ENCODE measurements around the gene CCDC68. TPM values are rescaled to one million over a fixed set of nuclear protein-coding genes. Genes with fewer than 3 reads are reported as not detected.

CCDC68 gene
- total RNA-seq, 1 experiment from 2014 or later, result 6.6 TPM

DNA sequence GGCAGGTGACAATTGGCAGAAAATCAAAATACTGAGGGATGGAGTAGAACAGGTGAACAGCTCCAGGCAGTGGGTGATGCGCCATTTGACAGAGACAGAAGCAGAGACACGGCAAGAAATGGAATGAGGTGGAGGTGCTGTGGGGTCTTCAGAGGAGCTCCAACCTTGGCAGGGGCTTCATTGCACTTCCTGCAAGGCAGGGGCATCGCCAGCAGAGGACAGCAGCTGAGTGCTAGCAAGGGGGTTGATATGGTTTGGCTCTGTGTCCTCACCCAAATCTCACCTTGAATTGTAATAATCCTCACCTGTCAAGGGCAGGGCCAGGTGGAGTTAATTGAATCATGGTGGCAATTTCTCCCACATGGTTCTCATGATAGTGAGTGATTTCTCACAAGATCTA lies 42.8 kb downstream of the CCDC68 start (continued):
- TF ChIP-seq, protein P1, sequence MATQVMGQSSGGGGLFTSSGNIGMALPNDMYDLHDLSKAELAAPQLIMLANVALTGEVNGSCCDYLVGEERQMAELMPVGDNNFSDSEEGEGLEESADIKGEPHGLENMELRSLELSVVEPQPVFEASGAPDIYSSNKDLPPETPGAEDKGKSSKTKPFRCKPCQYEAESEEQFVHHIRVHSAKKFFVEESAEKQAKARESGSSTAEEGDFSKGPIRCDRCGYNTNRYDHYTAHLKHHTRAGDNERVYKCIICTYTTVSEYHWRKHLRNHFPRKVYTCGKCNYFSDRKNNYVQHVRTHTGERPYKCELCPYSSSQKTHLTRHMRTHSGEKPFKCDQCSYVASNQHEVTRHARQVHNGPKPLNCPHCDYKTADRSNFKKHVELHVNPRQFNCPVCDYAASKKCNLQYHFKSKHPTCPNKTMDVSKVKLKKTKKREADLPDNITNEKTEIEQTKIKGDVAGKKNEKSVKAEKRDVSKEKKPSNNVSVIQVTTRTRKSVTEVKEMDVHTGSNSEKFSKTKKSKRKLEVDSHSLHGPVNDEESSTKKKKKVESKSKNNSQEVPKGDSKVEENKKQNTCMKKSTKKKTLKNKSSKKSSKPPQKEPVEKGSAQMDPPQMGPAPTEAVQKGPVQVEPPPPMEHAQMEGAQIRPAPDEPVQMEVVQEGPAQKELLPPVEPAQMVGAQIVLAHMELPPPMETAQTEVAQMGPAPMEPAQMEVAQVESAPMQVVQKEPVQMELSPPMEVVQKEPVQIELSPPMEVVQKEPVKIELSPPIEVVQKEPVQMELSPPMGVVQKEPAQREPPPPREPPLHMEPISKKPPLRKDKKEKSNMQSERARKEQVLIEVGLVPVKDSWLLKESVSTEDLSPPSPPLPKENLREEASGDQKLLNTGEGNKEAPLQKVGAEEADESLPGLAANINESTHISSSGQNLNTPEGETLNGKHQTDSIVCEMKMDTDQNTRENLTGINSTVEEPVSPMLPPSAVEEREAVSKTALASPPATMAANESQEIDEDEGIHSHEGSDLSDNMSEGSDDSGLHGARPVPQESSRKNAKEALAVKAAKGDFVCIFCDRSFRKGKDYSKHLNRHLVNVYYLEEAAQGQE (IDR thresholded peaks at IDR 0.05; ENCODE audit: low read depth), result no peak
- TF ChIP-seq SP1 (IDR thresholded peaks at IDR 0.05; ENCODE audit: low read depth) (no peak), RAD21 (IDR thresholded peaks at IDR 0.05; ENCODE audit: low read depth) (peak; percentile 35; the same call in 1 of the 2 replicates), JUND (IDR thresholded peaks at IDR 0.05) (no peak)
- TF ChIP-seq, protein P2, sequence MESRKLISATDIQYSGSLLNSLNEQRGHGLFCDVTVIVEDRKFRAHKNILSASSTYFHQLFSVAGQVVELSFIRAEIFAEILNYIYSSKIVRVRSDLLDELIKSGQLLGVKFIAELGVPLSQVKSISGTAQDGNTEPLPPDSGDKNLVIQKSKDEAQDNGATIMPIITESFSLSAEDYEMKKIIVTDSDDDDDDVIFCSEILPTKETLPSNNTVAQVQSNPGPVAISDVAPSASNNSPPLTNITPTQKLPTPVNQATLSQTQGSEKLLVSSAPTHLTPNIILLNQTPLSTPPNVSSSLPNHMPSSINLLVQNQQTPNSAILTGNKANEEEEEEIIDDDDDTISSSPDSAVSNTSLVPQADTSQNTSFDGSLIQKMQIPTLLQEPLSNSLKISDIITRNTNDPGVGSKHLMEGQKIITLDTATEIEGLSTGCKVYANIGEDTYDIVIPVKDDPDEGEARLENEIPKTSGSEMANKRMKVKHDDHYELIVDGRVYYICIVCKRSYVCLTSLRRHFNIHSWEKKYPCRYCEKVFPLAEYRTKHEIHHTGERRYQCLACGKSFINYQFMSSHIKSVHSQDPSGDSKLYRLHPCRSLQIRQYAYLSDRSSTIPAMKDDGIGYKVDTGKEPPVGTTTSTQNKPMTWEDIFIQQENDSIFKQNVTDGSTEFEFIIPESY (IDR thresholded peaks at IDR 0.05; ENCODE audit: extremely low read depth, insufficient replicate concordance, low read length), result no peak
- TF ChIP-seq, protein P3, sequence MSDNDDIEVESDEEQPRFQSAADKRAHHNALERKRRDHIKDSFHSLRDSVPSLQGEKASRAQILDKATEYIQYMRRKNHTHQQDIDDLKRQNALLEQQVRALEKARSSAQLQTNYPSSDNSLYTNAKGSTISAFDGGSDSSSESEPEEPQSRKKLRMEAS (IDR thresholded peaks at IDR 0.05), result no peak

DNA sequence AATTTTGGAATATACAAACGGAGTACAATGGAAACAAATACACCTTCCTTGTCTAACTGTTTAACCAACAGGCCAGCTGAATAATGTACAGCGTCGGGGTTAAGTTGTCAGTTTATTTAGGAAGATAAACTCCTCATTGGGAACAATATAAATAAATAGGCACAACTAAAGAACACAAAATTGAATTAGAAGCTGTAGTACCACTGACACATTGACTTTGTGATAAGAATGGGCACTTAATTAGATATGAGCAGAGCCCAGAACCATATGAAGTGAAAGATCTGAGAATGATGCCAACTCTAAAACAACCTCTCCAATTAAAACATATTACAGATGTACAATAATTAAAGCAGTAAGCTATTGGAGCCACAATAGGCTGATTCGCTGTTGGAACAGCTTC lies 44.4 kb downstream of the CCDC68 start:
- no peak overlapping the region for H3K27ac ChIP-seq (ENCODE audit: low read depth, low read length)
- BruUV-seq (replicated peaks), result no TSS peak
- intact Hi-C loops (cut with micrococcal nuclease), result no loop called here

More for the DNA sequence above, 44.4 kb downstream of the CCDC68 start:
- H3K9me2 ChIP-seq (ENCODE audit: insufficient read depth), result no peaks in the 10 kb centered on the region
- no peak overlapping the region for H3K4me3 ChIP-seq (replicated peaks in 1 of 2; ENCODE audit: low read depth in 1 of 2, low read length in 2 of 2)
- H3K79me2 ChIP-seq (ENCODE audit: insufficient read depth, low read length), result no peaks in the 10 kb centered on the region
- no peaks in the 10 kb centered on the region for H4K20me1 ChIP-seq (ENCODE audit: insufficient read depth)
- ChIA-PET POLR2A (no interaction called here), RAD21 (ENCODE audit: low non-redundant PET in 1 of 2, low total read pairs in 2 of 2, uncharacterized antibody in 2 of 2, unreplicated experiment in 2 of 2) (no interaction called here), CTCF (no interaction called here)
- no peak for ATAC-seq
- no peak for DNase-seq (ENCODE audit: low read depth, low spot score)
- no peaks in the 10 kb centered on the region for H3K9me3 ChIP-seq (ENCODE audit: control insufficient read depth in 1 of 2, insufficient read depth in 1 of 2, low read depth in 1 of 2, low read length in 2 of 2)
- H3K4me1 ChIP-seq (ENCODE audit: control insufficient read depth in 1 of 2, insufficient read depth in 2 of 2, low read length in 2 of 2), result no peaks in the 10 kb centered on the region
- no peak overlapping the region for H3K9ac ChIP-seq (ENCODE audit: low read length)
- H2AFZ ChIP-seq (ENCODE audit: low read depth, low read length, poor library complexity, severe bottlenecking), result no peak overlapping the region
- TF ChIP-seq RAD21 (IDR thresholded peaks at IDR 0.05; ENCODE audit: low read depth) (no peak), SIN3A (IDR thresholded peaks at IDR 0.05; ENCODE audit: low read depth) (no peak), CEBPB (IDR thresholded peaks at IDR 0.05; ENCODE audit: low read depth) (no peak), ZNF274 (IDR thresholded peaks at IDR 0.05; ENCODE audit: low read depth, low read length) (no peak)
- H3K36me3 ChIP-seq (ENCODE audit: control insufficient read depth in 1 of 2, insufficient read depth in 2 of 2, low read length in 2 of 2), result no peaks in the 10 kb centered on the region
- no peaks in the 10 kb centered on the region for H3K27me3 ChIP-seq (ENCODE audit: insufficient read depth, low read length)
- no peak overlapping the region for H3K4me2 ChIP-seq (ENCODE audit: low read length)

All from HCT116 (cell line).